Esophagus squamous epithelium (tissue), 5 donors: ENCODE data around the gene FYTTD1. TPM values are rescaled to one million over a fixed set of nuclear protein-coding genes. Genes with fewer than 3 reads are reported as not detected.
A peak's percentile ranks its signal among the peaks of the same experiment; 100 is the strongest.

Experiments used
- DNase-seq: peaks from one replicate; lab custom pipeline; 2025; lab: John Stamatoyannopoulos, UW
- H3K27ac ChIP-seq, 4 donors: fragments of 200-600 bp; sonication (generic); one replicate each; pipeline ENCODE4 v1.5.1; 2016 to 2019; ENCODE audit warnings: mild to moderate bottlenecking in 1 of 4
- H3K27me3 ChIP-seq, 4 donors: fragments of 200-600 bp; sonication (generic); 1 replicate in 3 of 4; 2 replicates in 1 of 4; pipeline versions ENCODE4 v1.5.1 to v1.6.0; 2017 to 2021; ENCODE audit warnings: antibody characterized with exemption in 1 of 4
- H3K36me3 ChIP-seq, 3 donors: fragments of 200-600 bp; sonication (generic); one replicate each; pipeline ENCODE4 v1.5.1; 2016 to 2019
- H3K4me1 ChIP-seq, 3 donors: fragments of 200-600 bp; sonication (generic); one replicate each; pipeline ENCODE4 v1.5.1; 2017 to 2019
- H3K4me3 ChIP-seq, 4 donors: fragments of 200-600 bp; sonication (generic); 1 replicate in 3 of 4; 2 replicates in 1 of 4; pipeline ENCODE4 v1.5.1; 2016 to 2019; ENCODE audit warnings: mild to moderate bottlenecking in 2 of 4, moderate library complexity in 1 of 4
- H3K9me3 ChIP-seq, 3 donors: fragments of 200-600 bp; sonication (generic); one replicate each; pipeline ENCODE4 v1.5.1; 2016 to 2019
- CTCF ChIP-seq, 6 experiments: fragments of 450-650 bp in 4 of 6; fragments of 200-600 bp in 2 of 6; sonication (generic) in 2 of 6; IDR thresholded peaks; one replicate each; pipeline ENCODE4 v1.5.1; 2016 to 2019; ENCODE audit warnings: antibody characterized with exemption in 6 of 6, mild to moderate bottlenecking in 4 of 6, moderate library complexity in 4 of 6
- POLR2A ChIP-seq, 4 donors: fragments of 450-650 bp; IDR thresholded peaks; one replicate each; pipeline ENCODE4 v1.6.1; 2017; ENCODE audit warnings: antibody characterized with exemption in 4 of 4, mild to moderate bottlenecking in 4 of 4, moderate library complexity in 3 of 4
- WGBS, 2 donors: methylation state at CpG; one replicate each; pipeline ENCODE4 v1.1.5; 2018; 5-methylcytosine and 5-hydroxymethylcytosine counted together
- intact Hi-C: fragments of 100-400 bp; cut with DNase I; formaldehyde crosslinking; loops from one replicate; pipeline ENCODE4 v1.15.0; 2022
- total RNA-seq, 4 donors: library from RNA; depleted of rRNA; stranded (reverse); fragments of >200 nt; gene quantifications; one replicate each; pipeline ENCODE4 v1.1.0, GENCODE V29; 2016
- donor health status: DM: yes; HTN: yes; CAD: no.

Gene FYTTD1
- total RNA-seq, 4 donors from 2014 or later = 46.4 to 62.0 (median 52.6) TPM

GRCh38 chr3:197733042-197733441 lies 16.6 kb upstream of the FYTTD1 start:
- Histone ChIP-seq H3K27me3 (no peaks in the 10 kb centered on the region), H3K4me1 (peaks cover 12 to 39% (median 18%) of the 10 kb centered on the region in 3 donors), H3K9me3 (no peaks in the 10 kb centered on the region), H3K27ac (no peak overlapping the region), H3K4me3 (no peak overlapping the region), H3K36me3 (no peaks in the 10 kb centered on the region)
- TF ChIP-seq POLR2A (IDR thresholded peaks at IDR 0.05) (no peak), CTCF (IDR thresholded peaks at IDR 0.05) (no peak)
- intact Hi-C loops = no loop called here
- WGBS, 2 donors = 92 to 93% methylated on average over 4 of the region's 4 CpGs
- no peak for DNase-seq

GRCh38 chr3:197734667-197735318 lies 14.9 kb upstream of the FYTTD1 start:
- 70 to 74% methylated on average over 4 to 7 of the region's 7 CpGs for whole genome bisulfite sequencing, 2 donors
- Histone ChIP-seq H3K9me3 (no peaks in the 10 kb centered on the region), H3K27ac (peak overlapping the region in 1 of 4 donors; percentile 47), H3K4me3 (no peak overlapping the region), H3K4me1 (peaks cover 12 to 39% (median 18%) of the 10 kb centered on the region in 3 donors), H3K36me3 (no peaks in the 10 kb centered on the region), H3K27me3 (no peaks in the 10 kb centered on the region)
- intact Hi-C loops = no loop called here
- TF ChIP-seq CTCF (IDR thresholded peaks at IDR 0.05) = no peak
- TF ChIP-seq POLR2A (IDR thresholded peaks at IDR 0.05) = peak in 1 of 4 donors; percentile 14
- no peak for DNase-seq

GRCh38 chr3:197736010-197736490 lies 13.6 kb upstream of the FYTTD1 start:
- no peak for TF ChIP-seq POLR2A (IDR thresholded peaks at IDR 0.05)
- TF ChIP-seq CTCF (IDR thresholded peaks at IDR 0.05) = no peak
- no peaks in the 10 kb centered on the region for H3K9me3 ChIP-seq
- WGBS, 2 donors = 0 to 2% methylated on average over 14 to 16 of the region's 17 CpGs
- H3K27me3 ChIP-seq = no peaks in the 10 kb centered on the region
- H3K4me1 ChIP-seq = peaks cover 12 to 34% (median 18%) of the 10 kb centered on the region in 3 donors
- intact Hi-C loops = no loop called here
- DNase-seq = no peak
- no peaks in the 10 kb centered on the region for H3K36me3 ChIP-seq
- peak overlapping the region; percentile 70 to 99 (median 78) for H3K4me3 ChIP-seq
- H3K27ac ChIP-seq = peak overlapping the region; percentile 90 to 91 (median 90)

GRCh38 chr3:197736491-197737318 lies 13.0 kb upstream of the FYTTD1 start, which contains the start of gene RUBCN:
RUBCN (minus strand) TSS chr3:197736904; CDS start chr3:197736719, 185 bp downstream.
- peak; percentile 80 for DNase-seq
- peak in 3 of 4 donors; percentile 55 to 94 (median 77) for TF ChIP-seq POLR2A (IDR thresholded peaks at IDR 0.05)
- TF ChIP-seq CTCF (IDR thresholded peaks at IDR 0.05) = peak in 1 of 6 experiments; percentile 19
- H3K27me3 ChIP-seq = no peaks in the 10 kb centered on the region
- intact Hi-C loops = no loop called here
- 0% methylated on average over 25 of the region's 92 CpGs; no CpG with 5 or more reads in 1 of the 2 donors for WGBS, 2 donors
- H3K9me3 ChIP-seq = no peaks in the 10 kb centered on the region
- peak within 1 kb of the TSS; percentile 70 to 99 (median 78) for H3K4me3 ChIP-seq
- no peaks in the 10 kb centered on the region for H3K36me3 ChIP-seq
- H3K4me1 ChIP-seq = peaks cover 12 to 34% (median 18%) of the 10 kb centered on the region in 3 donors
- H3K27ac ChIP-seq = peak within 1 kb of the TSS; percentile 90 to 91 (median 90)
